NCI-H146 treated with DMSO at 0.1 percent for 48 hours (cell line): Measurements from ENCODE around the gene HYLS1.

ENCODE experiments used
- DNase-seq: peaks from one replicate; lab custom pipeline; 2025; ENCODE audit not compliant: unreplicated experiment; lab: John Stamatoyannopoulos, UW

The HYLS1 gene

DNA sequence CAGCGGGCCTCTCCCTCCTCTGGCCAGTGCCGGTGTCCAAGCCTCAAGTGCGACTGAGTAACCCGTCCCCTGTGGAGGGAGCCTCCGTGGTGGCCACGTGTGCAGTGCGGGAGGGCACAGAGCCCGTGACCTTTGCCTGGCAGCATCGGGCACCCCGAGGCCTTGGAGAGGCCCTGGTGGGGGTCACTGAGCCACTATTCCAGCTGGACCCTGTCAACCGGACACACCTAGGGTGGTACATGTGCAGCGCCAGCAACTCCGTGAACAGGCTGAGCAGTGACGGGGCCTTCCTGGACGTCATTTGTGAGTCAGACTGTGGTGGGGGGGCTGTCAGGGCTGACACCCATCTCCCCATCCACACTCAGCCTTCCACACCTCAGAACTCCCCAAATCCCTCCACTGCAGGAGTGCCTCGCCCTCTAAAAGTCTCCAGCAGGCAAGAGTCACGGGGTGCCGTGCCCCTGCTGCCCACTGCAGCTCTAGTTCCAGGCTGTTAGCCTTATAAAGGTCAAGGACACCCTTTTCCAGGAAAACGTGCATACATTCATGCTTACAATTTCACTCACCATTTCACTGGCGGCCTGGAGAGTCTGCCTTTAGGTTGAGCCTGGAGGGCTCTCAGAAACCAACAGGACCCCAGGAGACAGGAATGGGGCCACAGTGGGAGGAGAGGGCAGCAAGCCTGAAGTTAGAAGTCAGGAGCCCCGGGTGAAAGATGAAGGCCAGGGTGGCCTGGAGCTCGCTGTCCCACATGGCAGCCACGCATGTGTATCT, 61.0 kb downstream of the HYLS1 start:
- DNase-seq, result no peak

- no peak for DNase-seq
These were observed 62.1 kb downstream of the HYLS1 start for GRCh38 chr11:125949271-125950177.

GRCh38 chr11:125950178-125950490, 62.7 kb downstream of the HYLS1 start:
- DNase-seq, result no peak
